HS-27A (cell line): Measurements from ENCODE around the gene NLRP5.
"Not testable (repeated sequence)": the region's sequence is repeated elsewhere in the genome, so short reads cannot be mapped to it uniquely, and the experiment has no call there.

Experiments used
- DNase-seq: peaks from one replicate; pipeline ENCODE4 v3.0.0-alpha.2; 2012; ENCODE audit warnings: low read depth, missing footprints

The NLRP5 gene

GRCh38 chr19:55986487-55986886 is at the start of gene NLRP5:
TSS of gene NLRP5 (plus strand) at chr19:55986775.
- no peak for DNase-seq

GRCh38 chr19:55939206-55939605 is 47.4 kb upstream of the NLRP5 start:
- no peak for DNase-seq

- DNase-seq: no peak
Measured at GRCh38 chr19:55940306-55940705, 46.3 kb upstream of the NLRP5 start.

- DNase-seq: no peak
Measured at GRCh38 chr19:55947532-55947931, 39.0 kb upstream of the NLRP5 start, which contains the start of gene NLRP8. TSS of gene NLRP8 (plus strand) at chr19:55947832.

GRCh38 chr19:55950566-55950965 is 36.0 kb upstream of the NLRP5 start:
- not testable (repeated sequence) for DNase-seq

- no peak for DNase-seq
Measured at GRCh38 chr19:55956431-55956830, 30.1 kb upstream of the NLRP5 start.

GRCh38 chr19:55958356-55958755 is 28.2 kb upstream of the NLRP5 start:
- peak; percentile 20 for DNase-seq

GRCh38 chr19:55959996-55960675 is 26.4 kb upstream of the NLRP5 start:
- no peak for DNase-seq

GRCh38 chr19:55962186-55962585 is 24.4 kb upstream of the NLRP5 start:
- no peak for DNase-seq

GRCh38 chr19:55973982-55974381 is 12.6 kb upstream of the NLRP5 start:
- no peak for DNase-seq

GRCh38 chr19:55980415-55980814 is 6.2 kb upstream of the NLRP5 start:
- DNase-seq: no peak

GRCh38 chr19:55985254-55985653 is 1.3 kb upstream of the NLRP5 start:
- no peak for DNase-seq

- DNase-seq: no peak
Measured at GRCh38 chr19:55990831-55991230, 4.3 kb downstream of the NLRP5 start.

GRCh38 chr19:55993492-55993891 is 6.9 kb downstream of the NLRP5 start:
- no peak for DNase-seq

- no peak for DNase-seq
Measured at GRCh38 chr19:56014765-56015164, 28.2 kb downstream of the NLRP5 start.

- peak; percentile 4 for DNase-seq
Measured at GRCh38 chr19:56015756-56016155, 29.2 kb downstream of the NLRP5 start.

- not testable (repeated sequence) for DNase-seq
Measured at GRCh38 chr19:56019325-56019724, 32.8 kb downstream of the NLRP5 start.

- not testable (repeated sequence) for DNase-seq
Measured at GRCh38 chr19:56020355-56020975, 33.9 kb downstream of the NLRP5 start.

- no peak for DNase-seq
Measured at GRCh38 chr19:56026769-56027168, 40.2 kb downstream of the NLRP5 start.

GRCh38 chr19:56053596-56053995 is 67.0 kb downstream of the NLRP5 start:
- DNase-seq: no peak

GRCh38 chr19:56066152-56067023 is 79.8 kb downstream of the NLRP5 start:
- DNase-seq: no peak

GRCh38 chr19:56069642-56070041 is 83.1 kb downstream of the NLRP5 start:
- no peak for DNase-seq

GRCh38 chr19:56071151-56071550 is 84.6 kb downstream of the NLRP5 start:
- DNase-seq: no peak
